Thyroid gland (tissue), 4 donors: ENCODE data around the gene PLXNA3.

Experiments used
- POLR2A ChIP-seq, 2 donors: fragments of 450-650 bp; IDR thresholded peaks; one replicate each; pipeline ENCODE4 v1.6.1; 2017; ENCODE audit warnings: antibody characterized with exemption in 2 of 2, mild to moderate bottlenecking in 2 of 2, moderate library complexity in 1 of 2
- TF ChIP-seq, protein P1 (sequence below), 6 experiments: fragments of 200-600 bp in 3 of 6; fragments of 450-650 bp in 3 of 6; sonication (generic) in 3 of 6; IDR thresholded peaks; one replicate each; pipeline ENCODE4 v1.5.1; 2016 to 2019; ENCODE audit warnings: antibody characterized with exemption in 6 of 6, mild to moderate bottlenecking in 2 of 6, inconsistent platforms in 1 of 6, moderate library complexity in 1 of 6

DNA sequence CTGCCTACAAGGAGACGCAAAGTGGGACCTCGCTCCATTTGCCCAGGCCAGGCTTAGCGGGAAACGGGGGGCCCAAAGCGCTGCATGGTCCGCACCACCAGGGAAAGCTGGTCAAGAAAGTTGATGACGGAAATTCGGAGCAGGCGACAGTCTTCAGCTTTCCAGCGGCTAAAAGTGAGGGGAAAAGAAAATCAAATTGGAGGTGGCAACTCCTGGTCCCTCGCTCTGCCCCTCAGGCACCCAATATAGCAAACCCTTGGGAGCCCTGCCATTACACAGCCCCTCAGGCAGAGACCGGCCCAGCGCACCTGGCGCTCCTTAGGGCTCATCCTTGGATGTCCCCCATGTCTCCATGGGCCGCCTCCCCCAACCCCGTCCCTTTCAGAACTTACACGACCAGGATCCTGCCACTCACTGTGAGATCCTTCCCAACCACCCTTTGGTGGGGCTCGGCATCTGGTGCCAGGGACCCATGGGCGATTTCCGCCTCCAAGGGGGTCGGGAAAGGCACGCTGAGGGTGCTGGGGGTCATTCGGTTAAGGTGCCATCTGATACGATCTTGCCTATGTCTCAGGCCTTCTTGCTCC lies 19.9 kb downstream of the PLXNA3 start:
- TF ChIP-seq, protein P1, sequence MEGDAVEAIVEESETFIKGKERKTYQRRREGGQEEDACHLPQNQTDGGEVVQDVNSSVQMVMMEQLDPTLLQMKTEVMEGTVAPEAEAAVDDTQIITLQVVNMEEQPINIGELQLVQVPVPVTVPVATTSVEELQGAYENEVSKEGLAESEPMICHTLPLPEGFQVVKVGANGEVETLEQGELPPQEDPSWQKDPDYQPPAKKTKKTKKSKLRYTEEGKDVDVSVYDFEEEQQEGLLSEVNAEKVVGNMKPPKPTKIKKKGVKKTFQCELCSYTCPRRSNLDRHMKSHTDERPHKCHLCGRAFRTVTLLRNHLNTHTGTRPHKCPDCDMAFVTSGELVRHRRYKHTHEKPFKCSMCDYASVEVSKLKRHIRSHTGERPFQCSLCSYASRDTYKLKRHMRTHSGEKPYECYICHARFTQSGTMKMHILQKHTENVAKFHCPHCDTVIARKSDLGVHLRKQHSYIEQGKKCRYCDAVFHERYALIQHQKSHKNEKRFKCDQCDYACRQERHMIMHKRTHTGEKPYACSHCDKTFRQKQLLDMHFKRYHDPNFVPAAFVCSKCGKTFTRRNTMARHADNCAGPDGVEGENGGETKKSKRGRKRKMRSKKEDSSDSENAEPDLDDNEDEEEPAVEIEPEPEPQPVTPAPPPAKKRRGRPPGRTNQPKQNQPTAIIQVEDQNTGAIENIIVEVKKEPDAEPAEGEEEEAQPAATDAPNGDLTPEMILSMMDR (IDR thresholded peaks at IDR 0.05), result no peak
- TF ChIP-seq POLR2A (IDR thresholded peaks at IDR 0.05), result no peak
